ENCODE measurements around the gene PRELID2.
"Not testable (repeated sequence)": the region's sequence is repeated elsewhere in the genome, so short reads cannot be mapped to it uniquely, and the experiment has no call there.

The PRELID2 gene

GRCh38 chr5:145750199-145750598 lies 84.9 kb downstream of the PRELID2 start:
- DNase-seq (ENCODE audit: low read depth), result no peak

- DNase-seq (ENCODE audit: low read depth), result no peak
Observed at GRCh38 chr5:145743396-145744061, 91.6 kb downstream of the PRELID2 start.

- DNase-seq (ENCODE audit: low read depth), result no peak
Observed at GRCh38 chr5:145739843-145740242, 95.3 kb downstream of the PRELID2 start.

- no peak for DNase-seq (ENCODE audit: low read depth)
Observed at GRCh38 chr5:145738227-145738626, 96.9 kb downstream of the PRELID2 start.

GRCh38 chr5:145737578-145737977 lies 97.6 kb downstream of the PRELID2 start:
- DNase-seq (ENCODE audit: low read depth), result no peak

- not testable (repeated sequence) for DNase-seq (ENCODE audit: low read depth)
Observed at GRCh38 chr5:145729956-145730355, 105.2 kb downstream of the PRELID2 start.

GRCh38 chr5:145723516-145723915 lies 111.6 kb downstream of the PRELID2 start:
- no peak for DNase-seq (ENCODE audit: low read depth)

- no peak for DNase-seq (ENCODE audit: low read depth)
Observed at GRCh38 chr5:145718956-145719355, 116.2 kb downstream of the PRELID2 start.

- no peak for DNase-seq (ENCODE audit: low read depth)
Observed at GRCh38 chr5:145715412-145715811, 119.7 kb downstream of the PRELID2 start.

- no peak for DNase-seq (ENCODE audit: low read depth)
Observed at GRCh38 chr5:145712245-145712644, 122.9 kb downstream of the PRELID2 start.

- DNase-seq (ENCODE audit: low read depth), result no peak
Observed at GRCh38 chr5:145711417-145711816, 123.7 kb downstream of the PRELID2 start.

Data from HS-5 (cell line).